BJ (cell line): ENCODE data around the gene LZTS2. TPM values are rescaled to one million over a fixed set of nuclear protein-coding genes. Genes with fewer than 3 reads are reported as not detected.

Source experiments
- CTCF ChIA-PET: fragments of 350-600 bp; formaldehyde crosslinking; extraction: SDS; loops from one replicate; lab custom pipeline; 2021; ENCODE audit warnings: antibody characterized with exemption, inconsistent platforms; lab: Yijun Ruan, JAX
- POLR2A ChIA-PET: fragments of 300-600 bp; sonication (Branson Sonifier 250); formaldehyde crosslinking; extraction: SDS; loops from one replicate; lab custom pipeline; 2021; ENCODE audit warnings: antibody characterized with exemption; lab: Charles Lee
- DNase-seq: peaks from one replicate; pipeline ENCODE4 v3.0.0-alpha.2; 2011; ENCODE audit warnings: low read depth
- H3K27me3 ChIP-seq: 2 replicates; pipeline ENCODE4 v1.6.0; 2011; ENCODE audit warnings: low read length; ENCODE audit not compliant: control insufficient read depth, insufficient read depth
- H3K36me3 ChIP-seq: 2 replicates; pipeline ENCODE4 v1.5.1; 2011; ENCODE audit warnings: low read length; ENCODE audit not compliant: control insufficient read depth, insufficient read depth
- H3K4me3 ChIP-seq: 2 replicates; pipeline ENCODE4 v1.5.1; 2011; ENCODE audit warnings: low read depth, mild to moderate bottlenecking, control low read depth, low read length
- polyA plus RNA-seq: library from polyadenylated mRNA; depleted of rRNA; stranded (reverse); fragments of >200 nt; gene quantifications from 2 replicates; pipeline ENCODE4 v1.2.3, GENCODE V29; 2011
- TF ChIP-seq, protein P1 (sequence below): IDR thresholded peaks from 2 replicates; pipeline ENCODE4 v1.5.1; 2011; ENCODE audit warnings: low read depth, mild to moderate bottlenecking, control low read depth, inconsistent platforms, low read length, moderate library complexity; ENCODE audit not compliant: insufficient read depth

The LZTS2 gene
- polyA plus RNA-seq, 1 experiment = 81.5 TPM

DNA sequence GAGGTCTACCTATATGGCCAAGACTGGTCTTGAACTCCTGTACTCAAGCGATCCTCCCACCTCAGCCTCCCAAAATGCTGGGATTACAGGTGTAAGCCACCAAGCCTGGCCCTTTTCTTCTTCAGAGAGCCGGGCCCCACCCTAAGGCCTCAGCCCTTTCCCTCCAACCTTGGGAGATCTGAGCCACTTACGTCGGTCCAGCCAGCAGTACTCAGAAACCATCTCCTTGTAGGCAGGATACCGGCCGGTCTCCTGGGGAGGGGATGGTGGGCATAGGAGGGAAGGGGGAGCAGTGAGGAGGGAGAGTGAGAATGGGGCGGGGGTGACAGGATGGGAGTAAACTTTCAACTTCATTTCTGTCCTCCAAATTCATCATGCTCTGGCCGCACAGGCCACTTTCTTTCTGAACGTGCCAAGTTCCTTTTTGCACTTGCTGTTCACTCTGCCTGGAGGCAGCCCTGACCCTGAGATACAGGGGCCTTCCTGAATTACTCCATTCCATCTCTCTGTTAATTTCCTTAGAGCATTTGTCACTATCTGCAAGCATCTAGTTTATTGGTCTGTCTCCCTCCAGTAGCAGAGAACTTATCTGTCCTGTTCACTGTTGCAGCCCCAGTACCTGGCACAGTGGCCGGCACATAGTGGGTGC is 20.9 kb downstream of the LZTS2 start:
- CTCF ChIA-PET = interaction anchor here (2.3 to 7.6 kb wide), 3 partner anchors 9 to 30 kb away, joined by 15 to 479 read pairs (median 194); partner anchors contain the start of genes LZTS2, MRPL43, PDZD7 and SFXN3
- TF ChIP-seq, protein P1, sequence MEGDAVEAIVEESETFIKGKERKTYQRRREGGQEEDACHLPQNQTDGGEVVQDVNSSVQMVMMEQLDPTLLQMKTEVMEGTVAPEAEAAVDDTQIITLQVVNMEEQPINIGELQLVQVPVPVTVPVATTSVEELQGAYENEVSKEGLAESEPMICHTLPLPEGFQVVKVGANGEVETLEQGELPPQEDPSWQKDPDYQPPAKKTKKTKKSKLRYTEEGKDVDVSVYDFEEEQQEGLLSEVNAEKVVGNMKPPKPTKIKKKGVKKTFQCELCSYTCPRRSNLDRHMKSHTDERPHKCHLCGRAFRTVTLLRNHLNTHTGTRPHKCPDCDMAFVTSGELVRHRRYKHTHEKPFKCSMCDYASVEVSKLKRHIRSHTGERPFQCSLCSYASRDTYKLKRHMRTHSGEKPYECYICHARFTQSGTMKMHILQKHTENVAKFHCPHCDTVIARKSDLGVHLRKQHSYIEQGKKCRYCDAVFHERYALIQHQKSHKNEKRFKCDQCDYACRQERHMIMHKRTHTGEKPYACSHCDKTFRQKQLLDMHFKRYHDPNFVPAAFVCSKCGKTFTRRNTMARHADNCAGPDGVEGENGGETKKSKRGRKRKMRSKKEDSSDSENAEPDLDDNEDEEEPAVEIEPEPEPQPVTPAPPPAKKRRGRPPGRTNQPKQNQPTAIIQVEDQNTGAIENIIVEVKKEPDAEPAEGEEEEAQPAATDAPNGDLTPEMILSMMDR = no peak
- POLR2A ChIA-PET = no interaction called here
- Histone ChIP-seq H3K36me3 (no peaks in the 10 kb centered on the region), H3K27me3 (no peaks in the 10 kb centered on the region; the same call in 1 of the 2 replicates), H3K4me3 (no peak overlapping the region)
- DNase-seq = no peak

DNA sequence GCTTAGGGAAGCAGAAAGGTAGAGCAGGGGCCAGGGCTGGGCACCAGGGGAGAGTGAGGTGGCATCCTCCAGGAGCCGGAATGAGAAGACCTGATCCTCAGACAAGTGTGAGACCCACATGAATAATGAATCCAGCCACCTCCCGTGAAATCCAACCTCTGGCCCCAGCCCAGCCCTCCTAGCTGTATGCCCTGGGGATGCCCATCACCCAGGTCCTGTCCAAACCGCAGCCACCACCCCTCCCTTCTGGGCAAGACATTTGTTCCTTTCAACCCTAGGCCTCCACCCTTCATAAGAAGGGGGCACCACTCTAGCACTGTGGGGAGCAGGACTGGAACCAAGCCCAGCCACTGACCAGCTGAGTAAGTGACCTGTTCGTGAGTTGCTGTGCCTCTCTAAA is 21.6 kb downstream of the LZTS2 start:
- CTCF ChIA-PET = no interaction called here
- no peaks in the 10 kb centered on the region; the same call in 1 of the 2 replicates for H3K27me3 ChIP-seq
- POLR2A ChIA-PET = no interaction called here
- H3K36me3 ChIP-seq = no peaks in the 10 kb centered on the region
- no peak overlapping the region for H3K4me3 ChIP-seq
- TF ChIP-seq, protein P1 = no peak
- no peak for DNase-seq

DNA sequence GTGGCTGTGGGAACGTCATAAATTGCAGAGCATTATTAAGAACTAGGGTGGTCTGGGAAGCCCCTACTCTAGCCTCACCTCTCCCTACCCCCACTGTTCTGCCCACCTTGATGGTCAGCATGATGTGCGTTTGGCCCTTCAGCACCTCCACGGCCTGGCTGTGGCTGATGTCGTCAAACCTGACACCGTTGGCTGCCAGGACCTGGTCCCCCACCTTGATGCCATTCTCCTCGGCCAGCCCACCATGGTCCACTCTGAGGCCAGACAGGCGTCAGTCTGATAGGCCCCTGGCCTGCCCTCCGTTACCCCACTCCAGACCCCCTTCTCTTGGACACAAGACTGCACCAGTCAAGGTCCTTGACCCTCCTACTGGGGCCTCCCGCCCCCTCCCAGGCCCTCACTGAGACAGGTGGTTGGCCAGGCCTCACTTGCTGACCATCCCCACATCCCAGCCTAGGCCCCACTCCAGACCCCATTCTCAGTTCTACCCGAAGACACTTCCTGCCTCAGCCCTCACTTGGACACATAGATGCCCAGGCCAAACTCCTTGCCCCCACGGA is 22.2 kb downstream of the LZTS2 start:
- CTCF ChIA-PET = no interaction called here
- POLR2A ChIA-PET = no interaction called here
- TF ChIP-seq, protein P1 = no peak
- no peak overlapping the region for H3K4me3 ChIP-seq
- H3K36me3 ChIP-seq = no peaks in the 10 kb centered on the region
- no peaks in the 10 kb centered on the region; the same call in 1 of the 2 replicates for H3K27me3 ChIP-seq
- DNase-seq = no peak

DNA sequence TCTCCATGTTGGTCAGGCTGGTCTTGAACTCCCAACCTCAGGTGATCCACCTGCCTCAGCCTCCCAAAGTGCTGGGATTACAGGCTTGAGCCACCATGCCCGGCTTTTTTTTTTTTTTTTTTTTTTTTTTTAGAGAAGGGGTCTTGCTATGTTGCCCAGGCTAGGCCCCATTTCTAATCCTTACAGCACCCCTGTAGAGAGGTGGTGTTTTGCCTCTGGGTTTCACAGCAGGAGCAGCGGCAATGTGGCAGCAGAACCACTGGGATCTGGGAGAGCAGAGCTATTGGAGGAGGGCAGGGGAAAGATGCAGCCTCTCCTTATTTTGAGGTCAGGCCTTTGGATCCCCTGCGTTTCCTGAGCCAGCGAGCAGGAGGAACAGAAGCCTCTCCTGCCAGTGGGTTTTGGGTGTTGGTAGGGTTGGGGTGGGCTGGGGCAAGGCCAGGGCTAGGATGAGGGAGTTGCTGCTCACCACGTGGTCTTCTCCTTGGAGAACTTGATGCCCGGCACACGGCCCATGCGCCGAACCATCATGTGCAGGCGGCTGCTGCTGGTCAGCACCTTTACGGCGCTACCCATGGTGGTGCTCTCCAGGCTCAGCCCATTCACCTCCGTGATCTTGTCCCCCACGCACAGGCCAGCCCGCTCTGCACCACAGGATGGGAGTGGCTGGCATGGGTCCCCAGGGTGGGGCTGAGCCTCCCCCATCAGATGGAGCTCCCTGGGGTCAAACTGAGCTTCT is 23.5 kb downstream of the LZTS2 start:
- H3K27me3 ChIP-seq = no peaks in the 10 kb centered on the region; the same call in 1 of the 2 replicates
- TF ChIP-seq, protein P1 = no peak
- ChIA-PET CTCF (interaction anchor here (15.1 kb wide), 1 partner anchor 7 kb away, joined by 194 read pairs; no protein-coding TSS in a partner anchor), POLR2A (interaction anchor here (0.7 kb wide), 1 partner anchor 57 kb away, joined by 30 read pairs; no protein-coding TSS in a partner anchor)
- no peak overlapping the region for H3K4me3 ChIP-seq
- DNase-seq = no peak
- no peaks in the 10 kb centered on the region for H3K36me3 ChIP-seq
